Activated T-cell treated with anti-CD3 and anti-CD28 coated beads, Interleukin-2, amount 50 U/mL, for 1 hour (primary cell): ENCODE data around the gene IL12RB1.

Experiments
- DNase-seq: peaks from one replicate; pipeline ENCODE4 v3.0.0-alpha.2; 2020

The IL12RB1 gene

GRCh38 chr19:18085702-18086457 is 854 bp downstream of the IL12RB1 start:
- no peak for DNase-seq

DNA sequence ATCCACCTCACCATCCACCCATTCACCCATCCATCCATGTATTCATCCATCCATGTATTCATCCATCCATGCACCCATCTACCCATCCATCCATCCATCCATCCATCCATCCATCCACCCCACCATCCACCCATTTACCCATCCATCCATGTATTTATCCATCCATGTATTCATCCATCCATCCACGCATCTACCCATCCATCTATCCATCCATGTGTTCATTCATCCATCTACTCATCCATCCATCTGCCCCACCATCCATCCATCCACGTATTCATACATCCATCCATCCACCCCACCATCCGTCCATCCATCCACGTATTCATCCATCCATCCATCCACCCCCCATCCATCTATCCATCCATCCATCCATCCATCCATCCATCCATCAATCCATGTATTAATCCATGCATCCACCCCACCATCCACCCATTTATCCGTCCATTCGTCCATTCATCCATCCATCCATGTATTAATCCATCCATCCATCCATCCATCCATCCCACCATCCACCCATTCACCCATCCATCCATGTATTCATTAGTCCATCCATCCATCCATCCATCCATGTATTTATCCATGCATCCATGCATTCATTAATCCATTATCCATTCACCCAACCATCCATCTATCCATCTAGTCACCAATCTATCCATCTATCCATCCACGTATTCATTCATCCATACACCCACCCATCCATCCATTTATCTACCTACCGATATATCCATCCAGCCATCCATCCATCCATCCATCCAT is 2.6 kb downstream of the IL12RB1 start:
- no peak for DNase-seq

DNA sequence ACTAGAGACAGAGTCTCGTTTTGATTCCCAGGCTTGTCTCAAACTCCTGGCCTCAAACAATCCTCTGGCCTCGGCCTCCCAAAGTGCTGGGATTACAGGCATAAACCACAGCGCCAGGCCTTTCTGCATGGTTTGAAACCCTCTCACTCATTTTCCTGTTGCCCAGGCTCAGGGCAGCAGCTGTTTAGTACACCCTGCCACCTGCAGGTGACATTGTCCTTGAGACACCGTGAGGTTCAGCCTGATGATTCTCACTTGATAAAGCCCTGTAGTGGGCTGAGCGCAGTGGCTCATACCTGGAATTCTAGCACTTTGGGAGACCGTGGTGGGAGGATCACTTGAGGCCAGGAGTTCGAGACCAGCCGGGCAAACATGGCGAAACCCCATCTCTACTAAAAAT is 12.5 kb downstream of the IL12RB1 start:
- no peak for DNase-seq

DNA sequence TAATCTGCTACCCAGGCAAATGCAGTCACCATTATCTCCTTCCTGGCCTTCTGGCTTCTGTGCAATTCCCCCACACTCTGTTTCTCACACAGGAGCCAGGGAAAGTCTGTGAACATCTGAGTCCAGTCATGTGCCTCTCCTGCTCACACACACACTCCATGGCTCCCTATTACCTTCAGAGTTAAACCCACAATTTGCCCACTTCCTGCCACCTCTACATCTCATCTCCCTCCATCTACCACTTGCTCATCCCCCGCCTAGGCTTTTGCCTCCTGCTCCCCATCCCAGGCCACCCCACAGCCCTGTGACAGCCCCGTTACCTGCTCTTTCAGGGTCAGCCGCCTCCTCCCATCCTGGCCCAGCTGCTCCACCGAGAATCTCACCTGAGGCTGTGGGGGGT is 13.5 kb downstream of the IL12RB1 start:
- DNase-seq, result no peak

DNA sequence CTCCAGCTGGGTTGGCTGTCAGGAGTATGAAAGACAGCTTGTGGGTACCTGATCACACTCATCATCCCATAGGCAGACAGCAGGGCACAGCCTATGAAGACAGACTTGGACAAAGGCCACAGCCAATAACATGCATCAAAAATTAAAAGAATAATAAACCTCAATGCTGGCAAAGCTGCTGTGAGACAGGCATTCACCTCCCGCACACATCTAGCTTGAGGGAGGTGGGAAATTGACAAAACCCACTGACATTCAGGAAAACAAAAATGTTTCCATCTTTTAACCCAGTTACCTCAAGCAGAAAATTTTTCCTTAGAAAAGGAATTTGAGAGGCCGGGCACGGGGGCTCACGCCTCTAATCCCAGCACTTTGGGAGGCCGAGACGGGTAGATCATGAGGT is 14.4 kb downstream of the IL12RB1 start:
- no peak for DNase-seq

DNA sequence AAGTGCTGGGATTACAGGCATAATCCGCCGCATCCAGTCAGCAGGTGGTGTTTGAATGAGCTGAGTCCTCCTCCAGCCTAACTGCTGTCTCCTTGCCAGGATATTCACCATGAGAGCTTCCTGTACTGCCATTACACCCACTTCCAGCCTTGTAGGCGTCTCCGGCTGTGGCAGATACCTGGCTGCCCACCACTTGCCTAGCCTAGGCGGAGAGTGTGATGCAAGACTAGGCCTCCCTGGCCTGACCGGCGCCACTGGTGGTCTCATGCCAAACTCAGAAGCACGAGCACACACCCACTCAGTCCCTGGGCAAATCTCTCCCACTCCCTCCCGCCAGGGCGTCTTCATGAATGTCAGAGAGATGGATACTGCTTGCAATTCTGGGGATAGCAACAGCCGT is 16.6 kb downstream of the IL12RB1 start:
- DNase-seq, result no peak

DNA sequence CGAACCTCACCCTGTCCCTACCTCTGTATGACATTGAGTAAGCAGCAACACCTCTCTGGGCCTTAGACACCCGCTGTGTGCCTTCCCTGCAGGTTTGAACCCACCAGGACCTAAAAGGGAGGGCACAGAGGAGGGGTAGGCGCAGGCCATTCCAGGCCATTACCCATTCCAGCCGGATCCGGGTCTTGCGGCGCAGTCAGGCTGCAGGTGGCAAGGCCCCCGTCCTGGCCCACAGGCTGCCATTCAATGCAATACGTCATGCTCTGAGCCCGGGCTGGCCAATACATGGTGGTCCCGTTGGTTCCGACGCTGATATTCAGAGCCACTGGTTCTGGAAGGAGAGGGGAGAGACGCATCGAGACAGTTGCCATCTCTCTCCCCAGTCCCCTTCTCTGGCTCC is 17.4 kb downstream of the IL12RB1 start:
- DNase-seq, result no peak

- no peak for DNase-seq
Measured at GRCh38 chr19:18068395-18068794, 18.3 kb downstream of the IL12RB1 start.

DNA sequence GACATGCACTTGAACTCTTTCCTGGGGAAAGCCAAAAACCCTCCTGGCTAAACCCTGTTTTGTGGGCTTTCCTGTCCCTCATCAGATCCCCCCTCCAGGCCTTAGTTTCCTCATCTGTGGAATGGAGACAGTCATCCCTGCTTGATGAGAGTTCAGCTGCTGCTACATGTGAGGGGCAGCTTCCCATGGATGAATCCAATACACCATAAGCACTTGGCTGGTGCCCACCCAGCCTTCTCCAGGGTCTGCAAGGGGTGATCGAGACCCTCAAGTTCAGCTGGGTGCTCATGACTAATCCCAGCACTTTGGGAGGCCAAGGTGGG is 21.6 kb downstream of the IL12RB1 start:
- no peak for DNase-seq

DNA sequence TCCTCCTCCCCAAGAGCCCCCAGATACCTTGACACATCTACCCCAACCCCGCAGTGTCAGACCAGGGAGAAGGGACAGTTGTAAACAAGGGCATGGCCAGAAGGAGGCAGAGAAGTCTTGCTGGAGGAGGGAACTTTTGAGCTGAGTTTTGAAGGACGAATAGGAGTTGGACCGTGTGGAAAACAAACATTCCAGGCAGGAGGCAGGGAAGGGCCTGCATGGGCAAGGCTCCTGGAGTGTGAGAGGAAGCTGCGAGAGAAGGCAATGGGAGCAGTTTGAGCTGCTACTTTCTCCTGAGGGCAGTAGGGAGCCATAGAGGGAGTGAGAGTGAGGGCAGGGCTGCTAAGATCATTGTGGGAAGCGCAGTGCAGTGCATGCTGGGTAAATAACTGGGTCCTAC is 23.3 kb downstream of the IL12RB1 start:
- DNase-seq, result no peak

GRCh38 chr19:18062028-18062427 is 24.7 kb downstream of the IL12RB1 start:
- DNase-seq, result no peak

DNA sequence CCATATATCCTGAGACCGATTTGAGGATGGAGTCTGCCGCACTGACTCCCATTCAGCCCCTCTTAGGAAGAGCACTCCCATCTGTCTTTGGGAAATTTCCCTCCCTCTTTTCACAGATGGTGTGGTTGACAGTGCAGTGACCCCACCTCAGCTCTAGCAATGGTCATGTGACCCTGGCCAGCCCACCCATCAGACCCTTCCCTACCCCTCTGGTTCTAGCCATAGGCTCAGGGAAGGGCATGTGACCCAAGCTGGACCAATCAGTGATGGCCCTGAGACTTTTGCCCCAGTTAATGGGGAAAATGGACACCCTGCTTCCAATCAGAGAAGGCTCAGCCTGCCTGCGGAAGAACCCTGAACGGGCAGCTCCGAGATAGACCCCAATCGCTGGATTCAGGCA is 26.3 kb downstream of the IL12RB1 start:
- no peak for DNase-seq

GRCh38 chr19:18059902-18060301 is 26.8 kb downstream of the IL12RB1 start:
- no peak for DNase-seq

GRCh38 chr19:18059297-18059696 is 27.4 kb downstream of the IL12RB1 start:
- no peak for DNase-seq

DNA sequence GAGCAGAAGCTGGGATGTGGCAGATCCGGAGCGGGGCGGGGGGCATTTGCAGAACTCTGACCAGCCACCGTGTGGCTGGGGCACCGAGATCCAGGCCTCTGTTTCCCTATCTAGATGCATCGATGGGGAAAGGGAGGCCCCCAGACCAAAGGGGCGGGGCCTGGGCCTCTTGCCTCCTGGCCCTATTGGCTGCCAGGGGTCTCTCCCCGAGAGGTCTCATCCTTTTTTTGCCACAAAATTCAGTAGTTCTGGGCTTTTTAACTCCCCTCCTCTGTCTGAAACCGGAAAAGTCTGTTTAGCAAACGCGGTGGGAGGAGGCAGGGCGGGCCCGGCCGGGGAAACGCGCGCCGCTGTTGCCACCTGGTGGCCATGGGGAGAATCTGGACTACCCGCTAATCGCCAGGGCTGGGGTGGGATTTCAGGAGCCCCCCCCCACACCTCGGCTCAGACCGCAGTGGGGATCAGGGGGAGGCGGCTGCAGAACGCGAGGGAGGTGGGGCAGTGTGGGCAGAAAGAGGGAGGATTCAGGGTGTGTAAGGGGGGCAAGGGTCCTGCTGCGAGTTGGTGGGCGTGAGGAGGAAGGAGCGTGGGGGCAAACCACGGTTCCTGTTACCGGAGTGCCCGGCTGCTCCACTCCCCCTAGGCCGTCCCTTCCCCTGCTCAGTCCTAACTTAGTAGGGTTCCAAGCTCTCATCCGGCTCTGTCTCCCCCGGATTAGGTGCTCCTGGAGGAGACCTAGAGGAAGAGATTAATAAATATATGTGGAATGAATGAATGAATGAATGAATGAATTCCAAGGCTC is 28.3 kb downstream of the IL12RB1 start:
- peak; percentile 86 for DNase-seq

DNA sequence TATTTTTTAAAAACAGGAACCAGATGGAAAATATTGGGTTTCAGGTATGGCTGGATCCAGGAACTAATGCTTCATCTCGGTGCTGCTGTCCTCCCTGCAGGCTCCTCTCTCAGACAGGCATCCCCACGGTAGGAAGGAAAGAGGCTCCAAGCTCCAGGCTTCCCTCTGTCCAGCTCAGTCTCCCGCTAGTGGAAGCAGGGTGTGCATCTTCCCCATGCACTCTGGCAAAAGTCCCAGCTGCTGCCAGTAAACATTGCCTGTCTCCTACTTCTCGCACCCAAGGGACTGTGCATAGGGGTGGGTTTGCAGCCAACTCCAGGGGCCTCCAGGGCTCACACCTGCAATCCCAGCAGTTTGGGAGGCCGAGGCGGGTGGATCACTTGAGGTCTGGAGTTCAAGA is 29.2 kb downstream of the IL12RB1 start:
- no peak for DNase-seq

GRCh38 chr19:18055967-18056366 is 30.8 kb downstream of the IL12RB1 start:
- DNase-seq, result no peak

- no peak for DNase-seq
Measured at GRCh38 chr19:18053576-18054219, 33.0 kb downstream of the IL12RB1 start.

- no peak for DNase-seq
Measured at GRCh38 chr19:18051887-18052286, 34.8 kb downstream of the IL12RB1 start.

- no peak for DNase-seq
Measured at GRCh38 chr19:18049385-18049784, 37.3 kb downstream of the IL12RB1 start.

DNA sequence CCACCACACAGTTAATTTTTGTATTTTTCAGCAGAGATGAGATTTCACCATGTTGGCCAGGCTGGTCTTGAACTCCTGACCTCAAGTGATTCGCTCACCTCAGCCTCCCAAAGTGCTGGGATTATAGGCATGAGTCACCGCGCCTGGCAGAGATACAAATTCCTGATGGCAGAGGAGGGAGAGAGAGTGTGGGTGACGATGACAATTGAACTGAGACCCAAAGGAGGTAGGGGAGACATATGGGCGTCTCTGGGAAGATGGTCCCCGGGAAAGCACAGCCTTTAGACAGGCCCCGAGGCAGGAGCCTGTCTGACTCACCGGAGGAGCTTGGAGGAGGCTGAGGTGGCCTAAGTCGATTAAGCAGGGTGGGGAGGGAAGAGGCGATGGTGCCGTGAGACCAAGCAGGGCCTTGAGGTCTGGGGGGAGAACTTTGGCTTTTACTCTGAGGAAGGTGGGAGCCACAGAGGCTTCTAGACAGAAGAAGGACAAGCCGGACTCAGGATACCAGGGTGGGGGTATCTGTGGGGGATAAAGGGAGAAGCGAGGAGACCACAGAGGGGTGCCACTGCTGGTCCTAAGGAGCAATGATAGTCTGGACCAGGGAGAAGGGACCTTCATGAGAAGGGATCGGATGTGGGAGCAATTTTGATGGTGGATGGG is 40.5 kb downstream of the IL12RB1 start:
- no peak for DNase-seq

DNA sequence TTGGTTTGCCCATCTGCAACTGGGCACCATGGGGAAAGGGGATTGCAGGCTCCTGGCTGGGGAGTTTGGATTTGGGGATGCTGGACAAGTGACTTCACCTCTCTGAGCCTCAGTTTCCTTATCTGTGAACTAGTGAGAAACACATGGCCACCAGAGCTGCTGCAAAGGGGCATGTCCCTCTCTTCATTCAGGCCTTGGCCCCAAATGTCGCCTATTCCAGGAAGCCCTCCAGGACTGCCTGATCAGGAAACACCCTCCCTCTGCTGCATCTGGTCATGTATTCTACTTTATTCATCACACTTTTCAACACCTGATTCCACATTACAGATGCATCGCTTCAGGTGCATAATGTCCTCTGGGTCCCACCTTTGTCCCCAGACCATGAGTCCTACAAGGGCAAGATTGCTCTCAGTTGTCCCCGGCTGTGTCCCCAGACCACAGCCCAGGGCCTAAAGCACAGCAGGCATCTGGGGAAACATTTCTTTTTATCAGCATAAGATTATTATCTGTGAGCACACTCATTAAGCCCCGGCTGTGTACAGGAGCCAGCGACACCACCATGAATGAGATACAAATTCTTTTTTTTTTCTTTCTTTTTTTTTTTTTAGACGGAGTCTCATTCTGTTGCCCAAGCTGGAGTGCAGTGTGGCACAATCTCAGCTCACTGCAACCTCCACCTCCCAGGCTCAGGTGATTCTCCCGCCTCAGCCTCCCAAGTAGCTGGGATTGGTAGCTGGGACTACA is 41.3 kb downstream of the IL12RB1 start:
- no peak for DNase-seq
